IPS-15b (cell line): ENCODE results near the gene RFC2.
"Not testable (repeated sequence)": the region's sequence is repeated elsewhere in the genome, so short reads cannot be mapped to it uniquely, and the experiment has no call there.

Source experiments
- H3K27me3 ChIP-seq: one replicate; pipeline ENCODE4 v1.6.1; 2013; ENCODE audit warnings: low read length; ENCODE audit not compliant: control insufficient read depth, insufficient read depth
- H3K36me3 ChIP-seq: one replicate; pipeline ENCODE4 v1.6.1; 2013; ENCODE audit warnings: low read length; ENCODE audit not compliant: control insufficient read depth, insufficient read depth
- H3K4me1 ChIP-seq: one replicate; pipeline ENCODE4 v1.6.1; 2013; ENCODE audit warnings: mild to moderate bottlenecking, low read length; ENCODE audit not compliant: control insufficient read depth, insufficient read depth
- H3K4me3 ChIP-seq: one replicate; pipeline ENCODE4 v1.5.1; 2013; ENCODE audit warnings: low read depth, low read length
- H3K9ac ChIP-seq: one replicate; pipeline ENCODE4 v1.6.1; 2013; ENCODE audit warnings: low read depth, mild to moderate bottlenecking, low read length
- H3K9me3 ChIP-seq: one replicate; pipeline ENCODE4 v1.6.1; 2013; ENCODE audit warnings: mild to moderate bottlenecking, low read length; ENCODE audit not compliant: control insufficient read depth, insufficient read depth

The RFC2 gene

DNA sequence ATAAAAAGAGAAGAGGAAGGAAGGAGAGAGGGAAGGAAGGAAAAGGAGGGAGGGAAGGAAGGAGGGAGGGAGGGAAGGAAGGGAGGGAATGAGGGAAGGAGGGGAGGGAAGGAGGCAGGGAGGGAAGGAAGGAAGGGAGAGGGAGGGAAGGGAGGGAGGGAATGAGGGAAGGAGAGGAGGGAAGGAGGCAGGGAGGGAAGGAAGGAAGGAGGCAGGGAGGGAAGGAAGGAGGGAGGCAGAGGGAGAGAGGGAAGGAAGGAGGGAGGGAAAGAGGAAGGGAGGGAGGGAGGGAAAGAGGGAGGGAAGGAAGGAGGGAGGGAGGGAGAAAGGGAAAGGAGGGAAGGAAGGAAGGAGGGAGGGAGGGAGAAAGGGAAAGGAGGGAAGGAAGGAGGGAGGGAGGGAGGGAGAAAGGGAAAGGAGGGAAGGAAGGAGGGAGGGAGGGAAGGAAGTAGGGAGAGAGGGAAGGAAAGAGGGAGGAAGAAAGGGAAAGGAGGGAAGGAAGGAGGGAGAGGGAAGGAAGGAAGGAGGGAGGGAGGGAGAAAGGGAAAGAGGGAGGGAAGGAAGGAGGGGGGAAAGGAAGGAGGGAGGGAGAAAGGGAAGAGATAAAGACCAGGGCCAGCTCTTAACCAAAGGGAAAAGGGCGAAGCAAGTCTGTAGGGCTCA lies 50.1 kb downstream of the RFC2 start:
- H3K36me3 ChIP-seq: no peaks in the 10 kb centered on the region
- H3K4me3 ChIP-seq: no peak overlapping the region
- no peak overlapping the region for H3K9ac ChIP-seq
- no peaks in the 10 kb centered on the region for H3K9me3 ChIP-seq
- H3K27me3 ChIP-seq: no peaks in the 10 kb centered on the region
- H3K4me1 ChIP-seq: no peaks in the 10 kb centered on the region

DNA sequence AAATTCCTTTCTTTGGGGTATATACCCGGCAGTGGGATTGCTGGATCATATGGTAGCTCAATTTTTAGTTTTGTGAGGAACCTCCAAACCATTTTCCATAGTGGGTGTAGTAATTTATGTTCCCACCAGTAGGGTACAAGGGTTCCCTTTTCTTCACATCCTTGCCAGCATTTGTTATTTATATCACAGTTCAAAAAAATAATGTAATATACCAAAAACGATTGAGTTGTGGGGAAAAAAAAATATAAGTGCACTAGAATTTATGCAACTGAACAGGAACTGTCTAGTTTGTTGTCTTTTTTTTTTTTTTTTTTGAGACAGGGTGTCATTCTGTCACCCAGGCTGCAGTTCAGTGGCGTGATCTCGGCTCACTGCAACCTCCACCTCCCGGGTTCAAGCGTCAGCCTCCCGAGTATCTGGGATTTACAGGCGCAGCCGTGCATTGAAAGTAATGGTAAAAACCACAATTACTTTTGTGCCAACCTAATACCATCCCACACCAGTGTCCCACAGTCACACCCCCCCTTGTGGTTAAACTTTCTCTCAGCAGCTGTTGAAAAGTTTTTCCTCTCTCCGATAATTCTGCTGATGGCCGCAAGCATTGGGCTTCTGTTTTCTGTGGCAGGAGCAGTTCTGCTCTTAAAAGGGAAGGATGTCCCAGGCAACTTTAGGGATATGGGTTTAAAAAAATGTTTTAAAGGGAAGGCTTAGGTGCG lies 51.2 kb downstream of the RFC2 start:
- H3K9me3 ChIP-seq: no peaks in the 10 kb centered on the region
- no peak overlapping the region for H3K4me3 ChIP-seq
- peaks cover under 1% of the 10 kb centered on the region for H3K36me3 ChIP-seq
- no peaks in the 10 kb centered on the region for H3K4me1 ChIP-seq
- no peaks in the 10 kb centered on the region for H3K27me3 ChIP-seq
- no peak overlapping the region for H3K9ac ChIP-seq

DNA sequence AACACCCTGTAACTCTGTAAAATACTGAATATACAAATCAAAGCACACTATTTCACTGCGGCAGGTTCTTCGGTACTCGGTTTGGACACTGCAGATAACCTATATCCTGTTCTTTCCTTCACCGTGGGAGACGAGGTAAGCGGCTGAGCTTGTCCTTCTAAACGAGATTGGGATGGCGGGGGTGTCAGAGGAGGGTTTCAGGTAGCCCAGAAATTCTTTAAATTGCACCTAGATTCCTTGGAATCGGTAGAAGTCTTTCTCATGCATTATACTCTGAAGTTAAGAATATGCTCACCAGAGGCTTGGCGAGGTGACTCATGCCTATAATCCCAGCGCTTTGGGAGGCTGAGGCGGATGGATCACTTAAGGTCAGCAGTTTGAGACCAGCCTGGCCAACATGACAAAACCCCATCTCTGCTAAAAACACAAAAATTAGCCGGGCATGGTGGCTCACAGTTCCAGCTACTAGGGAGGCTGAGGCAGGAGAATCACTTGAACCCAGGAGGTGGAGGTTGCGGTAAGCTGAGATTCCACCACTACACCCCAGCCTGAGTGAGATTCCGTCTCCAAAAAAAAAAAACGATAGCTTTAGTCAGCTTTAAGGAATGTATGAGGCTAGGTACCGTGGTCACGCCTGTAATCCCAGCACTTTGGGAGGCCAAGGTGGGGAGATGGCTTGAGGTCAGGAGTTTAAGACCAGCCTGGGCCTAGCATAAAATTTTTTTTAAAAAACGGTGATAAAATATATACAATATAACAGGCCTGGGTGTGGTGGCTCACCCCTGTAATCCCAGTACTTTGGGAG lies 54.4 kb downstream of the RFC2 start:
- Histone ChIP-seq H3K9me3 (no peaks in the 10 kb centered on the region), H3K4me1 (no peaks in the 10 kb centered on the region), H3K4me3 (no peak overlapping the region), H3K27me3 (no peaks in the 10 kb centered on the region), H3K9ac (no peak overlapping the region), H3K36me3 (peaks cover 15% of the 10 kb centered on the region)

DNA sequence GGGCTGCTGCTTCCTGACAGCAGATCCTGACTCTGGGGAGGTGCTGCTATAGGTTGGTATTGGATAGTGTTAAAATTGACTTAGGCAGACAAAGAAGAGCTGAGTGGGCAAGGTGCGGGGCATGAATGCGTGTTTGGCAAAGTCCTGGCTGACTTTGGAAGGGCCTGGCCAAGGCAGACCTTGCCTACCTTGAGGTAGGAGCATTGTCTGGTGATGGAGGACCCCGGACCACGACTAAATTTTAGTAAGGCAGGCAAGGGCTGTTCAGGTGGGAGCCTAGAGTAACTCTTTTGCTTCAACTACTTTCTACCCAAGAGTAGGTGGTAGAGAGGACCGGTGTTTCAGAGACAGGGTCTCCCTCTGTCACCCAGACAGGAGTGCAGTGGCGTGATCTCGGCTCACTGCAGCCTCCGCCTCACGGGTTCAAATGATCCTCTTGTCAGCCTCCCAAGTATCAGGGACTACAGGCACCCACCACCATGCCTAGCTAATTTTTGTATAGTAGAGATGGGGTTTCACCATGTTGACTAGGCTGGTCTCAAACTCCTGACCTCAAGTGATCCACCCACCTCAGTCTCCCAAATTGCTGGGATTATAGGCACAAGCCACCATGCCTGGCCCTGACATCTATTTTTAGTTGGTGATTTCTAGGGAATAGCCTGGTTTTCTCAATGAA lies 56.6 kb downstream of the RFC2 start:
- H3K9ac ChIP-seq: no peak overlapping the region
- no peaks in the 10 kb centered on the region for H3K4me1 ChIP-seq
- no peak overlapping the region for H3K4me3 ChIP-seq
- H3K36me3 ChIP-seq: peaks cover 31% of the 10 kb centered on the region
- H3K9me3 ChIP-seq: no peaks in the 10 kb centered on the region
- no peaks in the 10 kb centered on the region for H3K27me3 ChIP-seq

DNA sequence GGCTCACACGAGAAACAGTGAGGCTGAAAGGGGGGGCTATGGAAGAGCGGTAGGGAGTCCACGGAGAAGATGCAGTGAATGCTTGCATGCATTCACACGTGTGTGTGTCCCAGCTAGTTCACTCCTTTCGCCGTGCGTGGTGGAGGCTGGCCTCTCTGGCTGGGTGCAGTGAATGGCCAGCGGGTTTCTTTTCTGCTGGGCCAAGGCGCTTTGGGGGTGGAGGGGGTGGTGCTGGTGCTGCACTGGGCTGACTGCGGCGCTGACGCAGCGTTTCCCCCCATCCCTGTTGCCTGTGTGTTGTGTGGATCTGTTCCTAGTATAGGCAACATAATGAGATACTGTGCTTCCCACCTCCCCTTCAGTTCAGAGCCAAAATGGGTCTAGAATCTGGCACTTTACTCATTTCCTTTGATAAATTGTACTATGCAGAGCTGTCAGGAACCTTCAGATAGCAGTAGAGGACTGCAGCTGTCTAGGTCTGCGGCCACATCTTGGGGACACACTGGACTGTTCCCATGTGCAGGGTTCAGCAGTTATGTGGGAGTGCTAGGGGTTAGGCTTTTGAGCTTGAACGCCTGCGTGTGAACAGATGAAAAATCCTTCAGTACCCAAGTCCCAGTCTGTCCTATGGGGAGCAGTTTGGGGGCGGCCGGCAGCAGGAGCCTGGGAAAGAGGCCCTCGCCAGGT lies 58.1 kb downstream of the RFC2 start:
- H3K4me3 ChIP-seq, H3K9me3 ChIP-seq, H3K9ac ChIP-seq, H3K4me1 ChIP-seq, H3K27me3 ChIP-seq: not testable (repeated sequence)
- peaks cover 42% of the 10 kb centered on the region for H3K36me3 ChIP-seq

DNA sequence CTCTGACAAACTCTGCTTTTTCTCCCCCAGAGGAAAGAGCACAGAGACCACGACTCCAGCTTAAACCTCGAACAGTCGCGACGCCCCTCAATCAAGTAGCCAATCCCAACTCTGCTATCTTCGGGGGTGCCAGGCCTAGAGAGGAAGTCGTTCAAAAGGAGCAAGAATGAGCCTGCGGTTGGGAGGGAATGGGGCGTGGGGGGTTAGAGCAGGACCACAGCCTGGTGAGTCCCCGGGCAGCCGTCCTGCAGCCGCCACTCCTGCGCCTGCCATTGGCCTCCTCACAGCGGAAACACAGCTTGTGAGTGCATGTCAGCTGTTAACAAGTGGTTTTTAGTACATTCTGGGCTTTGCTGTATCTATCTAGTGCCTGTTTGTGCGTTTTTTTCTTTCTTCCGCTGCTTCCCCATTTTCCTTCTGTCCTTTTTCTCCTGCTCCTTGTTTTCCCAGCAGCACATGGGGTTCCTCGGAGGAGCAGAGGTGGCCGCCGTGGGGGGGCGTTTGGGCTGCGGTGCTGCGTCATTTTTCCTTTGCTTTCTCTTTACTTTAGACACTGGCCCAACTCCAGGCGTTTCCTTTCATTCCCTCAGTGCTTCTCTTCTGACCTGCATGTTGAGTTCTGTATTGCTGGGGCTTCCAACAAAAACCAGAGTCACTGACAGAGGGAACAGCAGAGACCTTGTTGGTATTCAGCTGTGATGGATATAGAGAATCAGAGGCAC lies 58.9 kb downstream of the RFC2 start:
- H3K36me3 ChIP-seq: peaks cover 49% of the 10 kb centered on the region

DNA sequence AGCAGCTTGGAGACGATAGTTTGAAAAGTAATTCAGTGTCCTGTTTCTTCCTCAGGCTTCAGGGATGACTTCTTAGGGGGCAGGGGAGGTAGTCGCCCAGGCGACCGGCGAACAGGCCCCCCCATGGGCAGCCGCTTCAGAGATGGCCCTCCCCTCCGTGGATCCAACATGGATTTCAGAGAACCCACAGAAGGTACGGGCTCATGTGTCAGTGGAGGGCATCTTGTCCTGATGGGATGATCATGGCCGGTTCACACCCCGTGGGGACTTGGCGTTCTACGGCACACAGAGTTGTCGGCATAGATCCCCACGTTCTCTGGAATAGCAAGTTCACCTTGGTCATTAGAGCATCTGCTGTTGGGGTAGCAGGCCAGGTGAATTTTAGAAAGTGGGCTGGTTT lies 59.5 kb downstream of the RFC2 start:
- Histone ChIP-seq H3K4me3 (no peak overlapping the region), H3K9me3 (no peaks in the 10 kb centered on the region), H3K4me1 (no peaks in the 10 kb centered on the region), H3K27me3 (no peaks in the 10 kb centered on the region), H3K36me3 (peaks cover 54% of the 10 kb centered on the region), H3K9ac (no peak overlapping the region)

More for the DNA sequence above, 58.9 kb downstream of the RFC2 start:
- not testable (repeated sequence) for H3K27me3 ChIP-seq, H3K4me3 ChIP-seq, H3K9ac ChIP-seq, H3K9me3 ChIP-seq, H3K4me1 ChIP-seq

DNA sequence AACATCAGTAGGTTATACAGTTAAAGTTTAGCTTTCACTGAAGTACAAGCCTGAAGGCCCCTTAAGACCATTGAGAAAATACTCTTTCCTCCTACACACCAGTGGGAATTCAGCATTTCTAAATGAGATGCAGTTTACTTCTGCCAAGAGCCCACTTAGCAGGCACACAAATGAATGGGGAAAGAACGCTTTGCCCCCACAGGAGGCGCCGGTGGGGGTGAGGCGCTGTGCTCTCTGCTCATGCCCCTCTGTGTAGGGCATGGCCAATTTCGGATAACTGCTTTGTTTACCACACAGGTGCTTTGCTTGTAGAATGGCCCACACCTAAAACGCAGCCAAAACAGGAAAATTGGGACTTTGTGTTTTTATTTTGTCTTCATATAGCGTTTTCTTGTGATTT lies 60.3 kb downstream of the RFC2 start:
- Histone ChIP-seq H3K27me3 (no peaks in the 10 kb centered on the region), H3K36me3 (peaks cover 60% of the 10 kb centered on the region), H3K4me1 (no peaks in the 10 kb centered on the region), H3K9me3 (no peaks in the 10 kb centered on the region), H3K9ac (no peak overlapping the region), H3K4me3 (no peak overlapping the region)

DNA sequence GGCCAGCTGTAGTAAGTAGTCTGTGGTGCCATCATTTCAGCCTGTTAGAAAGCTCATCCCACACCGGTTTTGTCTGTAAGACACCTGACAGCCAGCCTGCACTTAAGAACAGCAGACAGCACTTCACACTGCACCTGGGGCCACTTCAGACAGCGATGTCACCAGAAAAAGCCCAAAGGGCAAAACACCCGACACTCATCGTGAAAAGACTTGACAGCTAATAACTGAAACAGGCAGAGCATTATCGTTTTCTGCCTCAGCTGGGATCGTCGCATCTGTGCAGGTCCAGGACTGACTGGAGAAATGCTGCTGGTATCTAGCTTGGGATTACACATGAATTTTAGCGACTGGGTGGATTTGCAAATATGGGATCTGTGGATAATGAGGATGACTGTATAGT lies 61.1 kb downstream of the RFC2 start:
- Histone ChIP-seq H3K4me3 (no peak overlapping the region), H3K27me3 (no peaks in the 10 kb centered on the region), H3K4me1 (no peaks in the 10 kb centered on the region), H3K9me3 (no peaks in the 10 kb centered on the region), H3K36me3 (peaks cover 68% of the 10 kb centered on the region), H3K9ac (no peak overlapping the region)

DNA sequence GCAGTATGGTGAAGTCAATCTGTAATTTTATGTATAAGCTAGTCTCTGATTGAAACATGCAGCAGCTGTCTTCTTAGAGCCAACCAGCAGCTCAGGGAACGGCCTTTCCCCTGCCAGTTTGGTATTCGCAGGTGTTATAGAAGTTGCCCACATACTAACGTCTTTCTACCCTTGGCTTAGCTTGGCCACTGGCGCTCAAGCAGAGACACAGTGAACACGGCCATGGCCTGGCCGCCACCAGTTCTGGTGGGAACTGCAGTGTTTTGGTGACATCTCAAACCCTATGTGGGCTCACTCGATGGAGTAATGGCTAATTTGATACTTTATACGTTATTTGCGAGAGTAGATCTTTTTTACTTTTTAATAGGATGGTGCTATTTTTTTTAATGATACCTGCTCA lies 63.0 kb downstream of the RFC2 start:
- Histone ChIP-seq H3K36me3 (peaks cover 63% of the 10 kb centered on the region), H3K27me3 (no peaks in the 10 kb centered on the region), H3K9ac (no peak overlapping the region)

DNA sequence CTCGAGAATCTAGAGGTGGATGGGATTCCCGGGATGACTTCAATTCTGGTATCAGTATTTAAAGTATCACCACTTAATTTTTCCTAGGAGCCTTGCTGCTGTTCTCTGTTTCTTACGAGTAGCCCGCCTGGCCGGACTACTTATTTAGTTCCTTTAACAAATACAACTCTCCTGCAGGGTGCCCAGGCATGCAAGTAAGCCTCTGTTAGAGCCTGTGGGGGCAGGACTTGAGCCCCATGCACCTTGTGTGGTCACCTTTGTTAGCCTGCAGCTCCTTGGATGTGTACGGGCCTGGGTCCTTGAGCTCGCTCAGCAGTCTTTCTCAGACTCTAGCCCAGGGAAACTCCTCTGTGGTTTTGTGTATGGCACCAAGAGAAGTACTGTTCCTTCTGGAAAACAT lies 63.9 kb downstream of the RFC2 start:
- Histone ChIP-seq H3K9me3 (no peaks in the 10 kb centered on the region), H3K27me3 (no peaks in the 10 kb centered on the region), H3K9ac (no peak overlapping the region)

More for the DNA sequence above, 63.0 kb downstream of the RFC2 start:
- H3K4me3 ChIP-seq: no peak overlapping the region
- H3K4me1 ChIP-seq: no peaks in the 10 kb centered on the region
- H3K9me3 ChIP-seq: no peaks in the 10 kb centered on the region

More for the DNA sequence above, 63.9 kb downstream of the RFC2 start:
- H3K36me3 ChIP-seq: peaks cover 59% of the 10 kb centered on the region
- H3K4me3 ChIP-seq: no peak overlapping the region
- no peaks in the 10 kb centered on the region for H3K4me1 ChIP-seq
